ENCODE measurements around the gene ATP6V1C2. TPM values are rescaled to one million over a fixed set of nuclear protein-coding genes. Genes with fewer than 3 reads are reported as not detected.

Gene ATP6V1C2
- total and polyA plus RNA-seq, 9 of the 15 experiments (the other 6 are each of a cell fraction or from before 2014, with no cell fraction given) = 0.01 to 0.31 (median 0.10) TPM; not detected in 4

- TF ChIP-seq AFF1 (IDR thresholded peaks at IDR 0.05; ENCODE audit: low read depth in 1 of 2, partially characterized antibody in 2 of 2) (no peak), GTF3C2 (IDR thresholded peaks at IDR 0.05; ENCODE audit: borderline replicate concordance, extremely low read depth, insufficient read length) (no peak), TAF15 (IDR thresholded peaks at IDR 0.05; ENCODE audit: low read depth, low read length) (no peak), ELF1 (tag; IDR thresholded peaks at IDR 0.05) (no peak), HDGF (IDR thresholded peaks at IDR 0.05) (no peak), SOX6 (IDR thresholded peaks at IDR 0.05) (no peak), ETS2 (tag; IDR thresholded peaks at IDR 0.05; ENCODE audit: borderline replicate concordance, poor library complexity, severe bottlenecking) (no peak), FOSL1 (tag; conservative IDR thresholded peaks at IDR 0.05) (no peak), PML (IDR thresholded peaks at IDR 0.05; ENCODE audit: low read length) (no peak), POLR3A (IDR thresholded peaks at IDR 0.05; ENCODE audit: borderline replicate concordance, extremely low read depth, insufficient read depth, insufficient read length) (no peak), ZBTB12 (CRISPR knock-in tag; IDR thresholded peaks at IDR 0.05) (no peak), GTF2E2 (tag; IDR thresholded peaks at IDR 0.05) (no peak), RREB1 (CRISPR knock-in tag; IDR thresholded peaks at IDR 0.05) (no peak), RNF2 (IDR thresholded peaks at IDR 0.05) (no peak), TARDBP (IDR thresholded peaks at IDR 0.05) (no peak)
Measured at GRCh38 chr2:10794876-10795275, 73.4 kb downstream of the ATP6V1C2 start (continued).

Measured in K562 (cell line).